Kidney epithelial cell (primary cell): Measurements from ENCODE around the gene C1QB. TPM values are rescaled to one million over a fixed set of nuclear protein-coding genes. Genes with fewer than 3 reads are reported as not detected.

ENCODE experiments used
- DNase-seq: peaks from one replicate; pipeline ENCODE4 v3.0.0-alpha.2; 2010; ENCODE audit warnings: low read depth
- H3K27me3 ChIP-seq: 2 replicates; pipeline ENCODE4 v1.6.0; 2011; ENCODE audit warnings: low read length; ENCODE audit not compliant: control insufficient read depth, insufficient read depth
- H3K36me3 ChIP-seq: 2 replicates; pipeline ENCODE4 v1.5.1; 2011; ENCODE audit warnings: low read length; ENCODE audit not compliant: control insufficient read depth, insufficient read depth
- H3K4me3 ChIP-seq: 2 replicates; pipeline ENCODE4 v1.5.1; 2011; ENCODE audit warnings: low read depth, mild to moderate bottlenecking, control low read depth, low read length
- CTCF ChIP-seq: IDR thresholded peaks from 2 replicates; pipeline ENCODE4 v1.5.1; 2011; ENCODE audit warnings: mild to moderate bottlenecking, moderate library complexity, low read length, control low read depth, inconsistent platforms; ENCODE audit not compliant: insufficient read depth, poor library complexity, severe bottlenecking
- total RNA-seq: library from RNA; depleted of rRNA; stranded (reverse); fragments of >200 nt; gene quantifications from 2 replicates; pipeline ENCODE4 v1.2.3, GENCODE V29; 2015

Gene C1QB
- total RNA-seq, 1 donor from 2014 or later: 2.8 TPM

GRCh38 chr1:22708777-22709176 lies 55.7 kb downstream of the C1QB start:
- no peaks in the 10 kb centered on the region for H3K36me3 ChIP-seq
- H3K4me3 ChIP-seq: no peak overlapping the region
- DNase-seq: no peak
- no peaks in the 10 kb centered on the region for H3K27me3 ChIP-seq
- no peak for TF ChIP-seq CTCF

DNA sequence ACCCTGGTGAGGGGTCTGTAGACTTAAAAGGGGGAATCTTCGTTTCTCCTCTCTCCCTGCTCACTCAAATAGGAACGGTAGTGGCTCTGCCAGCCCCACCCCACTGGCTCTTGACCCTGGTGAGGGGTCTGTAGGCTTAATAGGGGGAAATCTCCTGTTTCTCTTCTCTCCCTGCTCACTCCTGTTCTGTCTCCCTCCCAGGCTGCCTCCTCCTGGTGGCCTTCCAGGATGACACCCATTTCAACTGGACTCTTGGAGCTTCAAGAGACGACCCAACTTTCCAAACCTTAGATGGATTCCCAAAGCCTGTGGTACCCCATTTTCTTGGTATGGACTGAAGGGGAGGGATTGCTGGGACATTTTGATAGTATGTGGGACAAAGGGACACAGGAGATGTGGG lies 56.2 kb downstream of the C1QB start:
- Histone ChIP-seq H3K4me3 (no peak overlapping the region), H3K36me3 (no peaks in the 10 kb centered on the region), H3K27me3 (no peaks in the 10 kb centered on the region)
- no peak for DNase-seq
- peak; percentile 41 for TF ChIP-seq CTCF

DNA sequence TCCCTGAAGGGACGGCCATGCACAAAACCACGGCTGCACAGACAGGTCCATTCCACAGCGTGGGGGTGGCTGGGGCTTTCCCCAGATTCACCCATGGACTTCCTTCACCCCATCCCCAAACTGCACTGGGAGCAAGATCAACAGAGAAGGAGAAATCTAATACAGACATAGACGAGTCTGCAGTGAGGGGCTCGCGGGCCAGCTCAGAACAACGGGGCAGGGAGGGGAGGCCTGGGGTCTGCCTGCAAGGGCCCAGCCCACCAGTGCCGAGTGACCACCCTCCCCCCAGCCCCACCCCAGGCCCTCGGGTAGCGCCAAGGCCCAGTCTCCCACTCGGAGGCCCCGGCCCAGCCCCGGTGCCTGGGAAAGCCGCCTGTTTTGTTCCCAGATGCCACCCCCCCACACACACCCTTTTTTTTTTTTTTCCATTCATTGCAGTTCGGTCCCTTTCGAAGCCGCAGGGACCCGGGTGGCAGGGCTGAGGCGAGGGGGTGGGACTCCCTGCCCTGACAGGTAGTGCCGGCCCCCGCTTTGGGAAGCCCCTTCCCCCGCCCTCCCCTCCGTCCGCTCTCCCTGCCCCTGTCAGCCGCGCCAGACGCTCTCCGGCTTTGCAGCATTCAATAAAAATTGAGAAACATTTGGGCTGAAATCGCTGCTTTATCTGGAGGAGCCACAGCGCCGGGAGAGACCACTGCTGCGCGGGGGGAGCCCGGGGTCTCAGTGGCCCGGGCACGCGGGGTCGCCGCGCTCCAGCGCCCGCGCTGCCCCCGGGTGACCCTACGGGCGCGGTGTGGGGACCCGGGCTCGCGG lies 57.1 kb downstream of the C1QB start:
- no peaks in the 10 kb centered on the region for H3K27me3 ChIP-seq
- no peak for TF ChIP-seq CTCF
- H3K36me3 ChIP-seq: no peaks in the 10 kb centered on the region
- DNase-seq: no peak
- H3K4me3 ChIP-seq: peak overlapping the region; percentile 76

GRCh38 chr1:22710701-22711049 lies 57.6 kb downstream of the C1QB start, which contains the start of gene EPHB2:
EPHB2 (plus strand) TSS chr1:22710839; CDS start chr1:22710983, 144 bp downstream.
- DNase-seq: no peak
- no peaks in the 10 kb centered on the region for H3K27me3 ChIP-seq
- H3K4me3 ChIP-seq: peak within 1 kb of the TSS; percentile 76
- no peak for TF ChIP-seq CTCF
- no peaks in the 10 kb centered on the region for H3K36me3 ChIP-seq

GRCh38 chr1:22711071-22711470 lies 58.0 kb downstream of the C1QB start:
- no peak for TF ChIP-seq CTCF
- Histone ChIP-seq H3K36me3 (no peaks in the 10 kb centered on the region), H3K4me3 (peak overlapping the region; percentile 76), H3K27me3 (no peaks in the 10 kb centered on the region)
- no peak for DNase-seq

Other genes starting within 250 kb of the C1QB start
- gene ZBTB40, start 201.4 kb upstream of the C1QB start, total RNA-seq: 16.3 and 19.0 TPM in 2 replicates
- not detected in 2 replicates for gene EPHA8, start 89.7 kb upstream of the C1QB start, total RNA-seq
- 0.82 and 2.2 TPM in 2 replicates for gene C1QA, start 16.6 kb upstream of the C1QB start, total RNA-seq
- 0.58 and 2.0 TPM in 2 replicates for gene C1QC, start 9.6 kb upstream of the C1QB start, total RNA-seq
- 111 and 143 TPM in 2 replicates for gene EPHB2, start 57.6 kb downstream of the C1QB start, total RNA-seq